AG04450 (cell line): ENCODE results near the gene ARF3. TPM values are rescaled to one million over a fixed set of nuclear protein-coding genes. Genes with fewer than 3 reads are reported as not detected.

Source experiments
- CTCF ChIA-PET: fragments of 300-600, 350-600 bp; formaldehyde crosslinking; extraction: SDS; loops from one replicate; lab custom pipeline; 2022; ENCODE audit warnings: antibody characterized with exemption, inconsistent platforms; lab: Charles Lee
- POLR2A ChIA-PET: fragments of 350-600 bp; formaldehyde crosslinking; extraction: SDS; loops from one replicate; lab custom pipeline; 2021; ENCODE audit warnings: antibody characterized with exemption, inconsistent platforms; lab: Yijun Ruan, JAX
- DNase-seq: peaks from one replicate; pipeline ENCODE4 v3.0.0-alpha.2; 2011; ENCODE audit warnings: low read depth, low spot score
- H3K27ac ChIP-seq: one replicate; pipeline ENCODE4 v1.5.1; 2012; ENCODE audit warnings: low read depth, low read length, control low read depth
- H3K27me3 ChIP-seq: one replicate; pipeline ENCODE4 v1.6.0; 2012; ENCODE audit warnings: low read length; ENCODE audit not compliant: control insufficient read depth, insufficient read depth
- H3K4me3 ChIP-seq: 2 replicates; pipeline ENCODE4 v1.5.1; 2011; ENCODE audit warnings: mild to moderate bottlenecking, low read depth, low read length, control low read depth
- H3K9me3 ChIP-seq: 2 replicates; pipeline ENCODE4 v1.5.1; 2012; ENCODE audit warnings: low read length; ENCODE audit not compliant: control insufficient read depth, insufficient read depth
- polyA plus RNA-seq: library from polyadenylated mRNA; depleted of rRNA; stranded (reverse); fragments of >200 nt; gene quantifications from 2 replicates; pipeline ENCODE4 v1.2.3, GENCODE V29; 2011
- TF ChIP-seq, protein P1 (sequence below): IDR thresholded peaks from 2 replicates; pipeline ENCODE4 v1.5.1; 2011; ENCODE audit warnings: low read depth, low read length, control low read depth, inconsistent platforms

The ARF3 gene
- polyA plus RNA-seq, 1 experiment, result 260 TPM

DNA sequence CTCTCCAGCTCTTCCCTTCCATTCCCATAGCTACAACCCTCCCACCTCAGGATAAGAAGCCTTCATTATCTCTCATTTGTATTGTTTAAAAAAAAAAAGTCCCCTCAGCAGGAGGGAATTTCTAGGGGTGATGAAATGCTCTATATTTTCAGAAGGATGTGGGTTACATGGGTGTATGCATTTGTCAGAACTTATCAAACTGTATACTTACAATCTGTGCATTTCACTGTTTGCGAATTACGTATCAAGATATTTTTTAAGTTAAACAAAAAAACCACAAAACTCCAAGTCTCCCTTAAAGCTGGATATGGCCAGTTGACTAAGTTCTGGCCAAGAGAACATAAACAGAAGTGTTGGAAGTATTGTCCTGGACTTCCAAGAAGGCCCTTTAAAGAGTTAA is 30.0 kb downstream of the ARF3 start:
- peak; percentile 84 for DNase-seq
- TF ChIP-seq, protein P1, sequence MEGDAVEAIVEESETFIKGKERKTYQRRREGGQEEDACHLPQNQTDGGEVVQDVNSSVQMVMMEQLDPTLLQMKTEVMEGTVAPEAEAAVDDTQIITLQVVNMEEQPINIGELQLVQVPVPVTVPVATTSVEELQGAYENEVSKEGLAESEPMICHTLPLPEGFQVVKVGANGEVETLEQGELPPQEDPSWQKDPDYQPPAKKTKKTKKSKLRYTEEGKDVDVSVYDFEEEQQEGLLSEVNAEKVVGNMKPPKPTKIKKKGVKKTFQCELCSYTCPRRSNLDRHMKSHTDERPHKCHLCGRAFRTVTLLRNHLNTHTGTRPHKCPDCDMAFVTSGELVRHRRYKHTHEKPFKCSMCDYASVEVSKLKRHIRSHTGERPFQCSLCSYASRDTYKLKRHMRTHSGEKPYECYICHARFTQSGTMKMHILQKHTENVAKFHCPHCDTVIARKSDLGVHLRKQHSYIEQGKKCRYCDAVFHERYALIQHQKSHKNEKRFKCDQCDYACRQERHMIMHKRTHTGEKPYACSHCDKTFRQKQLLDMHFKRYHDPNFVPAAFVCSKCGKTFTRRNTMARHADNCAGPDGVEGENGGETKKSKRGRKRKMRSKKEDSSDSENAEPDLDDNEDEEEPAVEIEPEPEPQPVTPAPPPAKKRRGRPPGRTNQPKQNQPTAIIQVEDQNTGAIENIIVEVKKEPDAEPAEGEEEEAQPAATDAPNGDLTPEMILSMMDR, result no peak
- Histone ChIP-seq H3K27ac (peak overlapping the region; percentile 96), H3K4me3 (no peak overlapping the region; the same call in 1 of the 2 replicates), H3K27me3 (no peaks in the 10 kb centered on the region), H3K9me3 (no peaks in the 10 kb centered on the region)
- ChIA-PET POLR2A (interaction anchor here (0.7 to 1.2 kb wide), 4 partner anchors 28 to 110 kb away, joined by 3 to 16 read pairs (median 6); partner anchors contain the start of gene ARF3), CTCF (interaction anchor here (0.6 to 2.7 kb wide), 8 partner anchors 9 to 174 kb away, joined by 3 to 24 read pairs (median 6); partner anchors contain the start of gene DDX23)

DNA sequence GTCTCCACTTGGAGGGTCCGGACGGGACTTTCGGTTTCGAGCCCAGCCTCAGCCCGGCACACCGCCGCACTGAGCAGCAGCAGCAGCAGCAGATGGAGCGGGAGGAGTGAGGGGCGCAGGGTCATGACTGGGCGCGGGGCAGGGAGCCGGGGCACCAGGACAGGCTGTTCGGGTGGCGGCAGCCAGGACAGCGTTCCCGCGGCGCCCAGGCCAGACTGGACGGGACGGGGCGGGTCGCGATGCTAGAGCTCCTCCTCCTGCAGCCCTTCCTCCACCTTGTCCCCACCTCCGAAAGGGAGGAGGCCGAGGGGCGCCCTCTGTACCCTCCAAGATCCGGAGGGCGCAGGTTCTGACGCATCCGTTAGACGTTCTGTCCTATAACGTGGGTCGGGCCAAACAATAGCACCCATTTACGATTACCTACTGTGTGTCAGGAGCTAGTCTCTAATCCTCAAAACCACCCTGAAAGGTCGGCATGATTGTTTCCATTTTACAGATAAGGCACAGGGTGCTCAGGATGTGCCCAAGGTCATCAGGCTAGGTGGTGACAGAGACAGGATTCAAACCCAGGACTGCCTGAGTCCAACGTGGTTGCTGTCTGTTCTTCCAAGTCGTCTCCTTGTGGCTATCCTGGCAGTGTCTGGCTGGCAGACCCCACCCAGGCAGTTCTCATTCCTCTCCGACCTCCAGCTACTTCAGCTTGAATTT is 31.8 kb downstream of the ARF3 start, which contains the start of gene FKBP11:
Gene FKBP11, minus strand, starts transcription at position 189 of the 708 bp plus-strand sequence. Its CDS starts 64 bp downstream, at position 125.
- no peak for DNase-seq
- Histone ChIP-seq H3K9me3 (no peaks in the 10 kb centered on the region), H3K27ac (peak within 1 kb of the TSS; percentile 11), H3K27me3 (no peaks in the 10 kb centered on the region), H3K4me3 (peak within 1 kb of the TSS; percentile 81)
- ChIA-PET POLR2A (interaction anchor here (0.5 to 1.6 kb wide), 7 partner anchors 11 to 205 kb away, joined by 3 to 8 read pairs (median 4); partner anchors contain the start of genes ARF3, DDX23 and TUBA1B), CTCF (interaction anchor here (0.7 to 2.7 kb wide), 7 partner anchors 9 to 72 kb away, joined by 4 to 17 read pairs (median 7); partner anchors contain the start of gene WNT1)
- TF ChIP-seq, protein P1, result no peak

DNA sequence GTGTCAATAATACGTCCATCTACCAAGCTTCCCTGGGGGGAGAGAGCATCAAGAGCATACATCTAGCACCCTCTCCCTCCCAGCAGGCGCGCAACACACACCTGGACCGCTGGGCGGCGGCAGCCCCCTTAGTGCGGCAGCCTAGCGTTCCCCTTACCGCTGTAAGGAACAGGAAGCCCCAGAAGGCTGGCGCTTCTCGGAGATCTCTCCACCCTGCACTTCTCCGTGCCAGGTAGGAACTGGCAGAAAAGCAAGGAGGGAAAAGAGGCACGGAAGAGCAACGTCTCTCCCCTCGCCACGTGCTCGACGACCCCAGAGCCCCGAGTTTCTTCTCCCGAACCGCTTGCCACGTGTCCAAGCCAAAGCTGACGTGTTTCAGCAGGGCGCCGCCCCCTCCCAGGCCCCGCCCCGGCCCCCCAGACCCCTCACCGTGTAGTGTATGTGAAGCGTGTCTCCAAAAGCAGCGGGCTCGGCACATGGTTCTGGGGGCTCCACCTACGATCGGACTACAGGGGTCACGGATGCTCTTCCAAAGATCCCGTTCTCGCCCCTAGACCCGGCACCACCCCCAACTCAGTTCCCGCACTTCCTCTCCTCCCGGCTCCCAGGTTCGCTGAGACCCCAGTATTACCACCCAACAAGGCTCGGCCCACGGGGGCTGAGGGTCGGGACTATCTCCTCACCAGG is 32.5 kb downstream of the ARF3 start:
- peak overlapping the region; percentile 81 for H3K4me3 ChIP-seq
- ChIA-PET CTCF (interaction anchor here (0.7 to 4.4 kb wide), 7 partner anchors 10 to 72 kb away, joined by 4 to 29 read pairs (median 7); partner anchors contain the start of gene WNT1), POLR2A (interaction anchor here (0.7 to 1.6 kb wide), 5 partner anchors 12 to 206 kb away, joined by 3 to 8 read pairs (median 5); partner anchors contain the start of genes ARF3, DDX23 and TUBA1B)
- H3K27me3 ChIP-seq, result no peaks in the 10 kb centered on the region
- TF ChIP-seq, protein P1, result peak; percentile 65
- peak overlapping the region; percentile 11 for H3K27ac ChIP-seq
- no peaks in the 10 kb centered on the region for H3K9me3 ChIP-seq
- DNase-seq, result no peak

DNA sequence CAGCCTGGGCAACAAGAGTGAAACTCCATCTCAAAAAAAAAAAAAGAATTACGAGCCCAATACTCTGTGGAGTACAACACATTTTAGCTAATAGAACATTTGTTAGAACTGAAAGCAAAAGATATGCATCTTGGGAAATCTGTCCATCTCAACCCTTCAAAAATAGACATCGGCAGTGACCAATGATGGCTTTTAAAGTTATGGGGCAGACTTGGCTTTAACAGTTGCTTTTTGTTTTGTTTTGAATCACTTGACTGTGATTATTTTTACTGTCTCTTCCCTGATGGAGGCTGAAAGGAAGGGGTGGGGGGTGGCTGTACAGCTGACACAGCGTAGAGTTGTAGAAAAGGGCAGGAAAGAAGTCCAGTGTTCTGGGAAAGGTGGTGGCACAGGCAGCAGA is 34.2 kb downstream of the ARF3 start:
- ChIA-PET POLR2A (no interaction called here), CTCF (interaction anchor here (0.6 to 4.4 kb wide), 5 partner anchors 13 to 74 kb away, joined by 3 to 29 read pairs (median 4); no protein-coding TSS in a partner anchor)
- TF ChIP-seq, protein P1, result no peak
- H3K27ac ChIP-seq, result no peak overlapping the region
- no peaks in the 10 kb centered on the region for H3K9me3 ChIP-seq
- H3K27me3 ChIP-seq, result no peaks in the 10 kb centered on the region
- no peak overlapping the region for H3K4me3 ChIP-seq
- DNase-seq, result no peak
